ENCODE results near the gene IQCF6.

DNA sequence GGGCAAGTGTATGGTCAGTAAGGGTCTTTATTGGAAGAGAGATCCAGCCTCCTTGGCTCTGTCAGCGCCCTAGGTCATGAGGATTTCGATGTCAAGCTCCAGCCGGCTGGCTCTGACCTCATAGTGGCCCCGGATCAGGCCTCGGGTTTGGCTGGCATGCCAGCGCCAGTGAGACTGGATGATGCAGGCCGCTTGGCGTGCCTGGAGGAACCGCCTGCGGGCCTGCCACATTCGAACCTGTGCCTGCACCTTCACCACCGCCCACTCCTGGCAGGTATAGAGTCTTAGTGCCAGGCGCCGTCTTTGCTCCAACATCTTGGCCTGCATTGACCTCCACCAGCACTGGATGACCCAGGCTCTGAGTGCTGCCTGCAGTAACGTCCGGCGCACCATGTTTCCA, 483 bp downstream of the IQCF6 start:
- TF ChIP-seq CTCF (conservative IDR thresholded peaks at IDR 0.05; ENCODE audit: low read length), result no peak
- TF ChIP-seq EZH2phosphoT487 (IDR thresholded peaks at IDR 0.05; ENCODE audit: borderline replicate concordance), result no peak
